Vagina (tissue), 2 donors: Measurements from ENCODE around the gene RNASET2.

ENCODE experiments used
- CTCF ChIP-seq, 3 experiments: fragments of 450-650 bp in 2 of 3; fragments of 200-600 bp in 1 of 3; sonication (generic) in 1 of 3; IDR thresholded peaks; one replicate each; pipeline ENCODE4 v1.5.1; 2017 to 2019; ENCODE audit warnings: antibody characterized with exemption in 3 of 3, mild to moderate bottlenecking in 2 of 3, moderate library complexity in 2 of 3
- POLR2A ChIP-seq, 2 donors: fragments of 450-650 bp; IDR thresholded peaks; one replicate each; pipeline ENCODE4 v1.6.1; 2017; ENCODE audit warnings: antibody characterized with exemption in 2 of 2, mild to moderate bottlenecking in 2 of 2, moderate library complexity in 2 of 2

GRCh38 chr6:166905013-166905412 lies 51.3 kb downstream of the RNASET2 start:
- TF ChIP-seq CTCF (IDR thresholded peaks at IDR 0.05) (no peak), POLR2A (IDR thresholded peaks at IDR 0.05) (no peak)
